HepG2 (cell line): ENCODE results near the gene DMAP1. TPM values are rescaled to one million over a fixed set of nuclear protein-coding genes. Genes with fewer than 3 reads are reported as not detected.

Experiments
- ATAC-seq: fragments of 200-7000 bp; cut with Tn5 transposase; 3 replicates; pipeline ENCODE4 v1.9.1; 2020; ENCODE audit warnings: mild to moderate bottlenecking, moderate library complexity
- BruUV-seq: library from RNA; stranded (reverse); fragments of 400-500 nt; replicated peaks from 2 replicates; lab custom pipeline; 2021; lab: Mats Ljungman, UMichigan
- CTCF ChIA-PET: fragments of 300-600 bp; formaldehyde crosslinking; extraction: SDS; loops from one replicate; lab custom pipeline; 2021; ENCODE audit warnings: low total read pairs, inconsistent platforms, low intra/inter-chr PET ratio; lab: Yijun Ruan, JAX
- POLR2A ChIA-PET: fragments of 350-600 bp; sonication (Branson Sonifier 250); formaldehyde crosslinking; loops from one replicate; lab custom pipeline; 2020; ENCODE audit warnings: antibody characterized with exemption, inconsistent platforms; lab: Yijun Ruan, JAX
- DNase-seq: peaks from one replicate; pipeline ENCODE4 v3.0.0-alpha.2; 2015; ENCODE audit warnings: low spot score
- FAIRE-seq: peaks from 3 replicates; lab custom pipeline; 2011; peaks lifted over from hg19 to GRCh38; lab: Jason Lieb, UNC
- H2AFZ ChIP-seq: one replicate; pipeline ENCODE4 v1.6.1; 2011; ENCODE audit warnings: low read length, inconsistent platforms
- H3K27ac ChIP-seq: fragments of 300-600 bp; 3 replicates; pipeline ENCODE4 v1.8.0; 2011; ENCODE audit warnings: mixed run types, mild to moderate bottlenecking, mixed read lengths, low read length, inconsistent platforms; ENCODE audit not compliant: insufficient read depth; ENCODE audit errors: extremely low read length
- H3K27me3 ChIP-seq, 2 experiments: fragments of 200-600 bp in 1 of 2; 2 replicates in 1 of 2; 3 replicates in 1 of 2; pipeline versions ENCODE4 v1.6.0 to v1.8.0; 2011; ENCODE audit warnings: low read length in 2 of 2, mild to moderate bottlenecking in 2 of 2, moderate library complexity in 2 of 2, inconsistent platforms in 1 of 2; ENCODE audit not compliant: insufficient read depth in 2 of 2, control insufficient read depth in 1 of 2
- H3K36me3 ChIP-seq, 2 experiments: fragments of 200-600 bp in 1 of 2; replicated peaks in 1 of 2; 2 replicates in 1 of 2; 3 replicates in 1 of 2; pipeline versions ENCODE4 v1.5.1 to v1.8.0; 2011; ENCODE audit warnings: low read length in 2 of 2, inconsistent platforms in 1 of 2; ENCODE audit not compliant: insufficient read depth in 2 of 2, control insufficient read depth in 1 of 2
- H3K4me1 ChIP-seq: 2 replicates; pipeline ENCODE4 v1.5.1; 2012; ENCODE audit warnings: low read length, inconsistent platforms; ENCODE audit not compliant: insufficient read depth
- H3K4me2 ChIP-seq: 2 replicates; pipeline ENCODE4 v1.6.0; 2011; ENCODE audit warnings: low read depth, low read length, inconsistent platforms
- H3K4me3 ChIP-seq, 3 experiments: fragments of 200-600 bp in 1 of 3; sonication (generic), shearing (Covaris generic) in 1 of 3; replicated peaks in 1 of 3; 2 replicates each; pipeline ENCODE4 v1.5.1; 2011 to 2016; ENCODE audit warnings: low read length in 3 of 3, inconsistent platforms in 2 of 3, low read depth in 2 of 3, mild to moderate bottlenecking in 2 of 3, control low read depth in 1 of 3, mixed read lengths in 1 of 3; ENCODE audit not compliant: insufficient read depth in 1 of 3
- H3K79me2 ChIP-seq: one replicate; pipeline ENCODE4 v1.6.1; 2011; ENCODE audit warnings: low read length, inconsistent platforms; ENCODE audit not compliant: insufficient read depth
- H3K9ac ChIP-seq: 2 replicates; pipeline ENCODE4 v1.6.0; 2011; ENCODE audit warnings: mild to moderate bottlenecking, low read depth, low read length, inconsistent platforms; ENCODE audit not compliant: insufficient read depth
- H3K9me3 ChIP-seq: 2 replicates; pipeline ENCODE4 v1.5.1; 2012; ENCODE audit warnings: mild to moderate bottlenecking, low read length
- H4K20me1 ChIP-seq: 2 replicates; pipeline ENCODE4 v1.6.0; 2011; ENCODE audit warnings: inconsistent platforms, mild to moderate bottlenecking, low read length, moderate library complexity; ENCODE audit not compliant: insufficient read depth
- FLYWCH1 ChIP-seq: sonication (generic); formaldehyde crosslinking; IDR thresholded peaks from 2 replicates; pipeline ENCODE4 v1.8.1; 2023; ENCODE audit warnings: mild to moderate bottlenecking, missing genetic modification reagents
- TGIF2 ChIP-seq: IDR thresholded peaks from 2 replicates; pipeline ENCODE4 v1.6.1; 2016; ENCODE audit warnings: control low read depth, missing compliant biosample characterization
- ZFP36 ChIP-seq: fragments of 150-350 bp; IDR thresholded peaks from 2 replicates; pipeline ENCODE4 v1.6.1; 2018; ENCODE audit warnings: borderline replicate concordance, low read length, low read depth; ENCODE audit not compliant: partially characterized antibody
- ZFX ChIP-seq: sonication (generic); formaldehyde crosslinking; IDR thresholded peaks from 2 replicates; pipeline ENCODE4 v1.4.0; 2020; ENCODE audit warnings: mild to moderate bottlenecking, low read depth, missing genetic modification reagents, moderate library complexity
- WGBS: methylation state at CpG from one replicate; pipeline ENCODE4 v1.1.6; 2017; ENCODE audit warnings: low lambda C conversion rate; 5-methylcytosine and 5-hydroxymethylcytosine counted together
- in situ Hi-C: cut with HindIII; loops from 2 replicates; pipeline ENCODE4 v1.10.0; 2017; ENCODE audit warnings: low pct_unique_long_range_greater_than_20kb; ENCODE audit not compliant: extremely low pct_ligation_motif_present
- intact Hi-C: fragments of 100-400 bp; cut with micrococcal nuclease; formaldehyde crosslinking; loops from one replicate; pipeline ENCODE4 v1.10.0; 2022; ENCODE audit not compliant: unreplicated experiment
- polyA plus RNA-seq, 8 experiments: library from polyadenylated mRNA; depleted of rRNA in 3 of 8; stranded (reverse) in 7 of 8; unstranded in 1 of 8; fragments of >200 nt; fragmentation: Illumina TruSeq in 4 of 8; extraction: Trizol in 4 of 8; gene quantifications; 2 replicates each; pipeline versions ENCODE4 v1.2.1 to v1.2.3, GENCODE V29; 2011 to 2016; ENCODE audit warnings: low read depth in 4 of 8, missing spikeins in 1 of 8, mixed read lengths in 1 of 8; ENCODE audit not compliant: insufficient read depth in 1 of 8
- total RNA-seq, 5 experiments: library from RNA; depleted of rRNA; stranded (reverse); fragments of >200 nt; fragmentation: Illumina TruSeq; extraction: Trizol; gene quantifications; 2 replicates each; pipeline ENCODE4 v1.2.3, GENCODE V29; 2016; ENCODE audit warnings: low read depth in 1 of 5
- TF ChIP-seq, protein P1 (sequence below): sonication (generic); formaldehyde crosslinking; IDR thresholded peaks from 2 replicates; pipeline ENCODE4 v1.4.0; 2020; ENCODE audit warnings: mild to moderate bottlenecking, missing genetic modification reagents
- TF ChIP-seq, protein P2 (sequence below): IDR thresholded peaks from 2 replicates; pipeline ENCODE4 v1.6.1; 2016; ENCODE audit warnings: missing compliant biosample characterization, missing genetic modification reagents, borderline replicate concordance

Gene DMAP1
- total and polyA plus RNA-seq, 2 of the 13 experiments (the other 11 are each of a cell fraction or from before 2014, with no cell fraction given) = 17.6 to 32.7 TPM

- DNase-seq (no peak), FAIRE-seq (no peak), ATAC-seq (no peak)
- ChIA-PET CTCF (no interaction called here), POLR2A (no interaction called here)
- no peaks in the 10 kb centered on the region for H3K79me2 ChIP-seq
- H3K9me3 ChIP-seq = no peaks in the 10 kb centered on the region
- H3K4me2 ChIP-seq = no peak overlapping the region
- intact Hi-C loops = no loop called here
- no peaks in the 10 kb centered on the region for H3K4me1 ChIP-seq
- in situ Hi-C loops = no loop called here
- 95% methylated on average over 2 of the region's 2 CpGs for WGBS
- H4K20me1 ChIP-seq = no peaks in the 10 kb centered on the region
- H3K27ac ChIP-seq = no peak overlapping the region
- TF ChIP-seq ZFP36 (no peak), FLYWCH1 (no peak), TGIF2 (CRISPR knock-in tag) (no peak), ZFX (CRISPR knock-in tag) (no peak)
- TF ChIP-seq, protein P1, sequence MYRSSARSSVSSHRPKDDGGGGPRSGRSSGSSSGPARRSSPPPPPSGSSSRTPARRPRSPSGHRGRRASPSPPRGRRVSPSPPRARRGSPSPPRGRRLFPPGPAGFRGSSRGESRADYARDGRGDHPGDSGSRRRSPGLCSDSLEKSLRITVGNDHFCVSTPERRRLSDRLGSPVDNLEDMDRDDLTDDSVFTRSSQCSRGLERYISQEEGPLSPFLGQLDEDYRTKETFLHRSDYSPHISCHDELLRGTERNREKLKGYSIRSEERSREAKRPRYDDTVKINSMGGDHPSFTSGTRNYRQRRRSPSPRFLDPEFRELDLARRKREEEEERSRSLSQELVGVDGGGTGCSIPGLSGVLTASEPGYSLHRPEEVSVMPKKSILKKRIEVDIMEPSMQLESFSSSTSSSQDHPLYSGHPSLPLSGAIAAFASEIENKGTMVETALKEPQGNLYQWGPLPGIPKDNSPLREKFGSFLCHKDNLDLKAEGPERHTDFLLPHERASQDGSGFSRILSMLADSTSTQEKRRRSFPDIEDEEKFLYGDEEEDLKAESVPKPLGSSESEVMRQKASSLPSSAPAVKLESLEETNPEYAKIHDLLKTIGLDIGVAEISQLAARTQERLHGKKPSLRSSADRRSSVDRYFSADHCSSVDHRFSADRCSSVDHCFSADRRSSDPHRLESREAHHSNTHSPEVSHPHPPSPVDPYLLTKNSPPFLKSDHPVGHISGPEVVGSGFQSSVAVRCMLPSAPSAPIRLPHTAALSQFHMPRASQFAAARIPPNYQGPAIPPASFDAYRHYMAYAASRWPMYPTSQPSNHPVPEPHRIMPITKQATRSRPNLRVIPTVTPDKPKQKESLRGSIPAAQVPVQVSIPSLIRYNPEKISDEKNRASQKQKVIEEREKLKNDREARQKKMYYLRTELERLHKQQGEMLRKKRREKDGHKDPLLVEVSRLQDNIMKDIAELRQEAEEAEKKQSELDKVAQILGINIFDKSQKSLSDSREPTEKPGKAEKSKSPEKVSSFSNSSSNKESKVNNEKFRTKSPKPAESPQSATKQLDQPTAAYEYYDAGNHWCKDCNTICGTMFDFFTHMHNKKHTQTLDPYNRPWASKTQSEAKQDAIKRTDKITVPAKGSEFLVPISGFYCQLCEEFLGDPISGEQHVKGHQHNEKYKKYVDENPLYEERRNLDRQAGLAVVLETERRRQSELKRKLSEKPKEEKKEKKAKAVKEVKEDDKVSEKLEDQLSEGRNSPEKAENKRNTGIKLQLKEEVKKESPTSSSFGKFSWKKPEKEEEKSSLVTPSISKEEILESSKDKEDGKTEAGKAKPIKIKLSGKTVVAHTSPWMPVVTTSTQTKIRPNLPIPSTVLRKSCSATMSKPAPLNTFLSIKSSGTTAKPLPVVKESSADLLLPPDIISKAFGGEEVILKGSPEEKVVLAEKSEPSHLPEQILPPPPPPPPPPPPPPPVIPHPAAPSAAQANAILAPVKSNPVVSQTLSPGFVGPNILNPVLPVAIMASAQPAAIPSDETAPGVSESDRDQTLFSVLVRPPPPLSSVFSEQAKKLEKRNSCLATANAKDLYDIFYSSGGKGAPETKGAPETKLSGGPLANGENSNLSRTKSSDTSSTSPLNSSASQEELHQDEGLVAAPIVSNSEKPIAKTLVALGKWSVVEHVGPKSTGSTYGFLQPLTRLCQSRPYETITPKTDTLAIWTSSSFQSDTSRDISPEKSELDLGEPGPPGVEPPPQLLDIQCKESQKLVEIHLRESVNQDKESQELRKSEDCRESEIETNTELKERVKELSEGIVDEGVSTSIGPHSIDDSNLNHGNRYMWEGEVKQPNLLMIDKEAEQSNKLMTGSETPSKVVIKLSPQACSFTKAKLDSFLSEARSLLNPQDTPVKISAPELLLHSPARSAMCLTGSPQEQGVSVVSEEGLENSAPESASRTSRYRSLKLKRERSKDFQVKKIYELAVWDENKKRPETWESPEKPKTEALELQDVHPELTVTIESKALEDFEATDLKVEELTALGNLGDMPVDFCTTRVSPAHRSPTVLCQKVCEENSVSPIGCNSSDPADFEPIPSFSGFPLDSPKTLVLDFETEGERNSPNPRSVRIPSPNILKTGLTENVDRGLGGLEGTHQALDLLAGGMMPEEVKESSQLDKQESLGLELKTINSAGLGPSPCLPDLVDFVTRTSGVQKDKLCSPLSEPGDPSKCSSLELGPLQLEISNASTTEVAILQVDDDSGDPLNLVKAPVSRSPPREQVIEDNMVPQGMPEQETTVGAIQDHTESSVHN (CRISPR knock-in tag) = no peak
- TF ChIP-seq, protein P2, sequence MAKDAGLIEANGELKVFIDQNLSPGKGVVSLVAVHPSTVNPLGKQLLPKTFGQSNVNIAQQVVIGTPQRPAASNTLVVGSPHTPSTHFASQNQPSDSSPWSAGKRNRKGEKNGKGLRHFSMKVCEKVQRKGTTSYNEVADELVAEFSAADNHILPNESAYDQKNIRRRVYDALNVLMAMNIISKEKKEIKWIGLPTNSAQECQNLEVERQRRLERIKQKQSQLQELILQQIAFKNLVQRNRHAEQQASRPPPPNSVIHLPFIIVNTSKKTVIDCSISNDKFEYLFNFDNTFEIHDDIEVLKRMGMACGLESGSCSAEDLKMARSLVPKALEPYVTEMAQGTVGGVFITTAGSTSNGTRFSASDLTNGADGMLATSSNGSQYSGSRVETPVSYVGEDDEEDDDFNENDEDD (CRISPR knock-in tag) = no peak
- TF ChIP-seq, all 625 proteins: peak for 0
- Histone ChIP-seq H3K36me3 (peaks cover 3 to 9% of the 10 kb centered on the region in 2 experiments; a peak in 4 of 5 replicates), H3K9ac (no peak overlapping the region), H2AFZ (no peak overlapping the region), H3K27me3 (no peaks in the 10 kb centered on the region; a peak in 1 of 5 replicates), H3K4me3 (no peak overlapping the region)
- BruUV-seq = no TSS peak
These were observed 12.5 kb downstream of the DMAP1 start for GRCh38 chr1:44225761-44226160.
